Measurements from ENCODE around the gene PSMD6.

DNA sequence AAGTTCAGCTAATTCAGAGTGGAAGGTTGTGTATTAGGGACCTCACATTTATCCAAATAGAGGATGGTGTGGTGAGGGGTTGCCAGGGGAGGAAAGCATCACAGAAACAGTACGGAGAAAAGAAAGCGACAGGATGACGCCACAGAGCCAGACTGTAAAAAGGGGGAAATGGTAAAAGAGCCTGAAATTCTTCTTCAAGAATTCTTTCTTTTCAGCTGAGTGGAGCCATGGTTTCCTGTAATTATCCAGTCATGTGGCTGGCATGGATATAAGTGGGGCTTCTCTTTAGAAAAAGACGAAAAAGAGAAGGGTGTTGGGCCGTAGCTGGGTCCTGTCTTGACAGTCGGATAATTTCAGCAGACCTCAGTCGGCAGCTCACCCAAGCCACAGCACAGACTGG, 24.5 kb upstream of the PSMD6 start:
- TF ChIP-seq SIN3A (IDR thresholded peaks at IDR 0.05; ENCODE audit: borderline replicate concordance, insufficient read depth, low read length) (no peak), POLR2AphosphoS5 (IDR thresholded peaks at IDR 0.05; ENCODE audit: low read depth, low read length) (no peak), TAF1 (IDR thresholded peaks at IDR 0.05; ENCODE audit: borderline replicate concordance, insufficient read depth, low read length) (no peak)

All from PFSK-1 (cell line).